Endodermal cell (in vitro differentiated cells): Measurements from ENCODE around the gene THSD4. TPM values are rescaled to one million over a fixed set of nuclear protein-coding genes. Genes with fewer than 3 reads are reported as not detected.
A peak's percentile ranks its signal among the peaks of the same experiment; 100 is the strongest.

Experiments used
- DNase-seq: peaks from one replicate; pipeline ENCODE4 v3.0.0-alpha.2; 2017
- H3K27ac ChIP-seq: 2 replicates; pipeline ENCODE4 v1.5.1; 2013; ENCODE audit warnings: mild to moderate bottlenecking, low read depth, low read length, moderate library complexity
- H3K27me3 ChIP-seq: 2 replicates; pipeline ENCODE4 v1.6.1; 2013; ENCODE audit warnings: mild to moderate bottlenecking, low read length, moderate library complexity; ENCODE audit not compliant: insufficient read depth, control insufficient read depth, poor library complexity, severe bottlenecking
- H3K36me3 ChIP-seq: 2 replicates; pipeline ENCODE4 v1.7.0; 2013; ENCODE audit warnings: mild to moderate bottlenecking, low read length, moderate library complexity; ENCODE audit not compliant: control insufficient read depth, insufficient read depth
- H3K4me1 ChIP-seq: one replicate; pipeline ENCODE4 v1.7.0; 2013; ENCODE audit warnings: low read length; ENCODE audit not compliant: control insufficient read depth, insufficient read depth
- H3K4me3 ChIP-seq: 2 replicates; pipeline ENCODE4 v1.5.1; 2013; ENCODE audit warnings: mild to moderate bottlenecking, low read length, moderate library complexity
- H3K9ac ChIP-seq: 2 replicates; pipeline ENCODE4 v1.6.1; 2013; ENCODE audit warnings: mild to moderate bottlenecking, low read length, moderate library complexity; ENCODE audit not compliant: poor library complexity, severe bottlenecking; ENCODE audit errors: extremely low read depth
- H3K9me3 ChIP-seq: 2 replicates; pipeline ENCODE4 v1.6.1; 2013; ENCODE audit warnings: mild to moderate bottlenecking, low read length, moderate library complexity; ENCODE audit not compliant: control insufficient read depth
- H3K27ac Mint-ChIP-seq: 2 replicates; pipeline ENCODE4 v1.8.0; 2020; ENCODE audit warnings: mixed read lengths
- H3K27me3 Mint-ChIP-seq: 2 replicates; pipeline ENCODE4 v1.8.0; 2021; ENCODE audit warnings: mild to moderate bottlenecking, mixed read lengths; ENCODE audit not compliant: insufficient read depth
- H3K36me3 Mint-ChIP-seq: 2 replicates; pipeline ENCODE4 v1.8.0; 2020; ENCODE audit warnings: low read depth, mixed read lengths
- H3K4me1 Mint-ChIP-seq: 2 replicates; pipeline ENCODE4 v1.8.0; 2020; ENCODE audit warnings: mixed read lengths
- H3K4me3 Mint-ChIP-seq: 2 replicates; pipeline ENCODE4 v1.8.0; 2020; ENCODE audit warnings: mild to moderate bottlenecking, moderate library complexity, mixed read lengths
- H3K9me3 Mint-ChIP-seq: 2 replicates; pipeline ENCODE4 v1.8.0; 2020; ENCODE audit warnings: mild to moderate bottlenecking, mixed read lengths
- WGBS, 2 experiments: methylation state at CpG; one replicate each; pipeline versions ENCODE4 v1.1.5 to v1.1.7; 2013; ENCODE audit warnings: missing lambda C conversion rate in 2 of 2, mixed read lengths in 1 of 2; ENCODE audit not compliant: insufficient coverage in 1 of 2, insufficient read length in 1 of 2; 5-methylcytosine and 5-hydroxymethylcytosine counted together
- total RNA-seq, 2 donors: library from RNA; stranded (reverse); fragmentation: NEBNext Ultra II Directional in 1 of 2; extraction: Animal tissue kit (Norgen Biotek cat#: 25700) in 1 of 2; gene quantifications; 2 replicates in 1 of 2; 3 replicates in 1 of 2; pipeline ENCODE4 v1.2.1, GENCODE V29; 2021
- TF ChIP-seq, protein P1 (sequence below): fragments of 200-600 bp; sonication (generic); conservative IDR thresholded peaks from 2 replicates; pipeline ENCODE4 v1.5.0; 2021; ENCODE audit warnings: antibody characterized with exemption, mild to moderate bottlenecking

THSD4 gene
- total RNA-seq, 2 donors from 2014 or later: 4.6 to 5.4 TPM

DNA sequence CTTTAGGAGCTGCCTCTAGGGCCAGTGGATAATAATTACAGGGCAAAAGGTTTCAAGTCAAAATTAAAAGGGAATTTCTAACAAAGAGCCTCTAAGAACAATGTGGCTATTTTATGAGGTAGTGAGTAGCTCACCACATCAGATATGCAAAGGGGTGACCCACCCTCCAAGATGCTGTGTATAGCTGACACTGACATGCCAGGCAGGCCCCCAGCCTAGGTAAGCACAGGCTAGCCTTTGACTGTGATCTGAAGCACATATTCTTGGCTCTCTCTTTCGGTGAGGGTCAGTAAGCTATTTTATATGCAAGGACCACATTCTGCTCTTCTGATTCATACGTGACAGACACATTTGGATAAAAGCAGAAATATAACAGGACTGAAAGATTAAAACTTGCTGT, 2.8 kb upstream of the THSD4 start:
- Histone ChIP-seq H3K9ac (no peak overlapping the region), H3K27me3 (peaks cover 15% of the 10 kb centered on the region), H3K4me3 (no peak overlapping the region), H3K9me3 (no peaks in the 10 kb centered on the region), H3K27ac (no peak overlapping the region), H3K4me1 (peaks cover 4% of the 10 kb centered on the region), H3K36me3 (no peaks in the 10 kb centered on the region)
- Mint-ChIP-seq H3K27ac (no peak overlapping the region), H3K9me3 (no peaks in the 10 kb centered on the region), H3K27me3 (peaks cover 15% of the 10 kb centered on the region), H3K36me3 (no peaks in the 10 kb centered on the region), H3K4me1 (peaks cover 40% of the 10 kb centered on the region), H3K4me3 (no peak overlapping the region)
- TF ChIP-seq, protein P1, sequence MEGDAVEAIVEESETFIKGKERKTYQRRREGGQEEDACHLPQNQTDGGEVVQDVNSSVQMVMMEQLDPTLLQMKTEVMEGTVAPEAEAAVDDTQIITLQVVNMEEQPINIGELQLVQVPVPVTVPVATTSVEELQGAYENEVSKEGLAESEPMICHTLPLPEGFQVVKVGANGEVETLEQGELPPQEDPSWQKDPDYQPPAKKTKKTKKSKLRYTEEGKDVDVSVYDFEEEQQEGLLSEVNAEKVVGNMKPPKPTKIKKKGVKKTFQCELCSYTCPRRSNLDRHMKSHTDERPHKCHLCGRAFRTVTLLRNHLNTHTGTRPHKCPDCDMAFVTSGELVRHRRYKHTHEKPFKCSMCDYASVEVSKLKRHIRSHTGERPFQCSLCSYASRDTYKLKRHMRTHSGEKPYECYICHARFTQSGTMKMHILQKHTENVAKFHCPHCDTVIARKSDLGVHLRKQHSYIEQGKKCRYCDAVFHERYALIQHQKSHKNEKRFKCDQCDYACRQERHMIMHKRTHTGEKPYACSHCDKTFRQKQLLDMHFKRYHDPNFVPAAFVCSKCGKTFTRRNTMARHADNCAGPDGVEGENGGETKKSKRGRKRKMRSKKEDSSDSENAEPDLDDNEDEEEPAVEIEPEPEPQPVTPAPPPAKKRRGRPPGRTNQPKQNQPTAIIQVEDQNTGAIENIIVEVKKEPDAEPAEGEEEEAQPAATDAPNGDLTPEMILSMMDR: no peak
- 91 to 100% methylated on average over 2 of the region's 2 CpGs for WGBS, 2 experiments
- no peak for DNase-seq

DNA sequence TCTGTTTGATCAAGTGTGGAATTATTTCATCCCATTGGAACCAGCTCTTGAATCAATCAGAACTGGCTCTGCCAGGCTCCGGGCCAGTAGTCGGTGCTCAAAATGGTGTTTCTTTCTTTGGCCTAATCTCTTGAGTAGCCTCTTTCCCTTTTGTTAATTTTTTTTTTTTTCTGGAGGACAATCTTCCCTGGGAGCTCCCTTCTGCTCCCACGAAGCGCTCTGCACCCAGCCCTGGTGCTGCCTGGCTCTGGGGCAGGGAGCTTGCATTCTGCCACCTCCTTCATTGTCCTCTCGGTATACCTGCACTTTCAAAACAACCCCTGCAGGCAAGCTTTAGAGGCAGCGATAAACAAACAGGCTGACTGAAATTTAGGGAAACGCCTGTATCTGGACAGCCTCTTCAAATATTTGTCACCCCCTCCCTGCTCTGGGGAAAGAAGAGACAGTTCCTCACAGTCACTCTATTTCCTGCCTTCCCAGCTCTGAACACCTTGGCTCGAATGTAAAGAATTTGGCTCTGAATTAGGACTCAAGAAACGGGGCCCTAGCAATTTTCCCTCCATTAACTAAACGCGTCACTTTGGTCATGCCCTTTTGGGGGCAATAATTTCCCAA, 1.1 kb upstream of the THSD4 start:
- no peaks in the 10 kb centered on the region for H3K36me3 Mint-ChIP-seq
- H3K27me3 Mint-ChIP-seq: peaks cover 30% of the 10 kb centered on the region
- Histone ChIP-seq H3K36me3 (no peaks in the 10 kb centered on the region), H3K4me3 (peak overlapping the region; percentile 64), H3K9me3 (no peaks in the 10 kb centered on the region), H3K27me3 (peaks cover 28% of the 10 kb centered on the region), H3K9ac (no peak overlapping the region), H3K4me1 (peaks cover 4% of the 10 kb centered on the region), H3K27ac (no peak overlapping the region)
- H3K4me3 Mint-ChIP-seq: peak overlapping the region; percentile 71
- TF ChIP-seq, protein P1: no peak
- DNase-seq: peak; percentile 75
- H3K4me1 Mint-ChIP-seq: peaks cover 40% of the 10 kb centered on the region
- peak overlapping the region; percentile 73 for H3K27ac Mint-ChIP-seq
- 33 to 39% methylated on average over 5 to 11 of the region's 11 CpGs for WGBS, 2 experiments
- no peaks in the 10 kb centered on the region for H3K9me3 Mint-ChIP-seq

DNA sequence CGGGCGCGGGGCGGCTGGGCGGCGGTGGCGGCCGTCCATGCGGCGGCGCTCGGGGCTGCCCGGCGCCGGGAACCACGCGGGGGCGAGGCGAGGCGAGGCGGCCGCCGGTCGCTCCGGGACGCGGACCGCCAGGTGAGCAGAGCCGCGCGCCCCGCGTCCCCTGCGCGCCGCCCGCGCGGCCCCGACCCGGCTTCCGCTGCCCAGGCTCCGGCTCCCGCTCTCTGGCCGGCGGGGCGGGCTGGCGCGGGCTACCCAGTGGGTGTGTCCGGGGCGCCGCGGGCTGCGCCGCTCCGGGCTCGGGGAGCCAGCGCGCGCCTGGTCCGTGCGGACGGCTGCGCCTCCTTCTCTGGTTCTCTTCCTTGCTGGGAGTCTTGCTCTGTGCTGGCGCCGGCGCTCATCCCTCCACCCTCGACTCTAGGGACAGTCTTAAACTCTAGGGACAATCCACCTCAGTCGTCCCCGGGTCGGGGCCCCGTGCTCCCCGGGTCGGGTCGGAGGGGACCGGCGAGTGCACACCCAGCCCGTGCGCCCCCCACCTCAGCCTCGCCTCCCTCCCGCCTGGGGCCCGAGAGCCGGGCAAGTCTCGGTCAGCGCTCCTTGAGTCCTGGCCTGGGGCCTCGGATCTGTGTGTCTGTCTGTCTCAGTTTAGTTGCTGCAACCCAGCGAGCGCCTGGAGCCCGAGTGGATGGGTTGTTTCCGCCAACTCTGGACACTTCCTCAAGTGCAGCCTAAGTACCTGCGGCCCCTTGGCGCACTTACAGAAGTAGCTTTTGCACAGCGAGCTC, 488 bp downstream of the THSD4 start:
- Histone ChIP-seq H3K27me3 (peaks cover 28% of the 10 kb centered on the region), H3K4me1 (peaks cover 1% of the 10 kb centered on the region), H3K9ac (no peak overlapping the region), H3K9me3 (no peaks in the 10 kb centered on the region), H3K4me3 (peak overlapping the region; percentile 82), H3K27ac (no peak overlapping the region), H3K36me3 (no peaks in the 10 kb centered on the region)
- WGBS, 2 experiments: 1 to 2% methylated on average over 16 to 93 of the region's 93 CpGs
- Mint-ChIP-seq H3K27ac (no peak overlapping the region), H3K36me3 (no peaks in the 10 kb centered on the region), H3K27me3 (peaks cover 30% of the 10 kb centered on the region), H3K4me3 (peak overlapping the region; percentile 71), H3K4me1 (peaks cover 33% of the 10 kb centered on the region), H3K9me3 (no peaks in the 10 kb centered on the region)
- TF ChIP-seq, protein P1: peak; percentile 17
- DNase-seq: peak; percentile 82
